A673 (cell line): ENCODE data around the gene CDHR1. TPM values are rescaled to one million over a fixed set of nuclear protein-coding genes. Genes with fewer than 3 reads are reported as not detected.

Source experiments
- BruUV-seq: library from RNA; stranded (reverse); fragments of 400-500 nt; replicated peaks from 2 replicates; lab custom pipeline; 2021; lab: Mats Ljungman, UMichigan
- CTCF ChIA-PET: fragments of 300-600 bp; sonication (Branson Sonifier 250); formaldehyde crosslinking; loops from one replicate; lab custom pipeline; 2022; ENCODE audit warnings: antibody characterized with exemption; lab: Charles Lee
- POLR2A ChIA-PET: fragments of 300-600 bp; sonication (Branson Sonifier 250); formaldehyde crosslinking; loops from one replicate; lab custom pipeline; 2022; ENCODE audit warnings: antibody characterized with exemption; ENCODE audit not compliant: low non-redundant PET; lab: Charles Lee
- DNase-seq: peaks from one replicate; pipeline ENCODE4 v3.0.0-alpha.2; 2015; ENCODE audit warnings: low spot score
- H3K27ac ChIP-seq: fragments of 200-600 bp; sonication (generic); 2 replicates; pipeline ENCODE4 v1.5.1; 2016; ENCODE audit warnings: mixed run types, low read depth, mild to moderate bottlenecking, mixed read lengths, antibody characterized with exemption, low read length; ENCODE audit not compliant: poor library complexity, severe bottlenecking
- H3K27me3 ChIP-seq: fragments of 200-600 bp; sonication (generic); replicated peaks from 2 replicates; pipeline ENCODE4 v1.6.1; 2017; ENCODE audit warnings: mixed run types, low read depth, mild to moderate bottlenecking, mixed read lengths, antibody characterized with exemption, low read length; ENCODE audit not compliant: insufficient read depth, poor library complexity
- H3K36me3 ChIP-seq: fragments of 200-600 bp; sonication (generic); 2 replicates; pipeline ENCODE4 v1.6.1; 2016; ENCODE audit warnings: mixed run types, mild to moderate bottlenecking, mixed read lengths, antibody characterized with exemption, low read length; ENCODE audit not compliant: insufficient read depth, poor library complexity, severe bottlenecking
- H3K4me1 ChIP-seq: fragments of 200-600 bp; sonication (generic); 2 replicates; pipeline ENCODE4 v1.6.1; 2017; ENCODE audit warnings: mixed run types, mild to moderate bottlenecking, mixed read lengths, antibody characterized with exemption, low read length; ENCODE audit not compliant: insufficient read depth, poor library complexity, severe bottlenecking
- H3K4me3 ChIP-seq: fragments of 200-600 bp; sonication (generic); 2 replicates; pipeline ENCODE4 v1.5.1; 2016; ENCODE audit warnings: low read depth, mixed run types, mild to moderate bottlenecking, mixed read lengths, low read length; ENCODE audit not compliant: poor library complexity, severe bottlenecking
- H3K9me3 ChIP-seq: fragments of 200-600 bp; sonication (generic); 2 replicates; pipeline ENCODE4 v1.6.1; 2016; ENCODE audit warnings: mixed run types, low read depth, mild to moderate bottlenecking, mixed read lengths, antibody characterized with exemption, low read length; ENCODE audit not compliant: poor library complexity, severe bottlenecking
- CTCF ChIP-seq: fragments of 300-800, 200-600 bp; sonication (generic); conservative IDR thresholded peaks from 2 replicates; pipeline ENCODE4 v1.5.1; 2017; ENCODE audit warnings: low read depth, mild to moderate bottlenecking, antibody characterized with exemption, low read length, moderate library complexity, mixed read lengths
- EZH2 ChIP-seq: fragments of 200-600 bp; sonication (generic); IDR thresholded peaks from 2 replicates; pipeline ENCODE4 v1.6.1; 2017; ENCODE audit warnings: borderline replicate concordance, low read depth, mild to moderate bottlenecking, mixed read lengths, antibody characterized with exemption, low read length; ENCODE audit not compliant: poor library complexity, severe bottlenecking
- intact Hi-C: fragments of 100-400 bp; cut with micrococcal nuclease; formaldehyde crosslinking; loops from one replicate; pipeline ENCODE4 v1.10.0; 2022; ENCODE audit not compliant: unreplicated experiment
- total RNA-seq: library from RNA; stranded (reverse); gene quantifications from 2 replicates; pipeline ENCODE4 v1.2.3, GENCODE V29; 2021

Gene CDHR1
- total RNA-seq, 1 experiment from 2014 or later: not detected

- H3K4me1 ChIP-seq: no peaks in the 10 kb centered on the region
- ChIA-PET POLR2A (no interaction called here), CTCF (no interaction called here)
- no TSS peak for BruUV-seq
- intact Hi-C loops: no loop called here
- no peaks in the 10 kb centered on the region for H3K36me3 ChIP-seq
- H3K27me3 ChIP-seq: no peaks in the 10 kb centered on the region
- no peak overlapping the region for H3K4me3 ChIP-seq
- no peak for DNase-seq
- no peak overlapping the region for H3K27ac ChIP-seq
- no peaks in the 10 kb centered on the region for H3K9me3 ChIP-seq
- TF ChIP-seq CTCF (no peak), EZH2 (no peak)
Measured at GRCh38 chr10:84176351-84176750, 18.0 kb upstream of the CDHR1 start.

GRCh38 chr10:84176836-84177474 is 17.4 kb upstream of the CDHR1 start:
- ChIA-PET CTCF (no interaction called here), POLR2A (no interaction called here)
- intact Hi-C loops: no loop called here
- no peaks in the 10 kb centered on the region for H3K4me1 ChIP-seq
- H3K4me3 ChIP-seq: no peak overlapping the region
- no peaks in the 10 kb centered on the region for H3K9me3 ChIP-seq
- no TSS peak for BruUV-seq
- no peak for DNase-seq
- no peaks in the 10 kb centered on the region for H3K27me3 ChIP-seq
- no peaks in the 10 kb centered on the region for H3K36me3 ChIP-seq
- TF ChIP-seq EZH2: no peak
- TF ChIP-seq CTCF: no peak
- H3K27ac ChIP-seq: no peak overlapping the region

GRCh38 chr10:84177541-84178141 is 16.7 kb upstream of the CDHR1 start:
- Histone ChIP-seq H3K36me3 (no peaks in the 10 kb centered on the region), H3K9me3 (no peaks in the 10 kb centered on the region), H3K4me1 (no peaks in the 10 kb centered on the region), H3K27ac (no peak overlapping the region), H3K4me3 (no peak overlapping the region), H3K27me3 (no peaks in the 10 kb centered on the region)
- intact Hi-C loops: no loop called here
- ChIA-PET POLR2A (no interaction called here), CTCF (no interaction called here)
- no TSS peak for BruUV-seq
- TF ChIP-seq CTCF (no peak), EZH2 (no peak)
- DNase-seq: no peak
